Loucy (cell line): ENCODE data around the gene FZD1.

Experiments
- H2AFZ ChIP-seq: fragments of 200-600 bp; sonication (generic); 2 replicates; pipeline ENCODE4 v1.6.0; 2016; ENCODE audit warnings: antibody characterized with exemption, mild to moderate bottlenecking, low read length, moderate library complexity
- H3F3A ChIP-seq: fragments of 200-600 bp; 2 replicates; pipeline ENCODE4 v1.6.0; 2016; ENCODE audit warnings: antibody characterized with exemption, low read depth, mild to moderate bottlenecking
- H3K27me3 ChIP-seq: fragments of 200-600 bp; sonication (generic); 2 replicates; pipeline ENCODE4 v1.6.1; 2014; ENCODE audit warnings: low read length, mild to moderate bottlenecking; ENCODE audit not compliant: insufficient read depth, poor library complexity, severe bottlenecking
- H3K36me3 ChIP-seq: fragments of 200-600 bp; sonication (generic); 2 replicates; pipeline ENCODE4 v1.6.1; 2016; ENCODE audit warnings: low read length; ENCODE audit not compliant: insufficient read depth
- H3K4me1 ChIP-seq: fragments of 200-600 bp; sonication (generic); 2 replicates; pipeline ENCODE4 v1.5.1; 2014; ENCODE audit warnings: low read length, mild to moderate bottlenecking; ENCODE audit not compliant: insufficient read depth, poor library complexity, severe bottlenecking
- H3K4me2 ChIP-seq: fragments of 200-600 bp; sonication (generic); 2 replicates; pipeline ENCODE4 v1.6.0; 2014; ENCODE audit warnings: antibody characterized with exemption, low read length, low read depth, mild to moderate bottlenecking; ENCODE audit not compliant: poor library complexity, severe bottlenecking
- H3K4me3 ChIP-seq: fragments of 200-600 bp; sonication (generic); 2 replicates; pipeline ENCODE4 v1.5.1; 2014; ENCODE audit warnings: low read length, mild to moderate bottlenecking, mixed read lengths; ENCODE audit not compliant: poor library complexity, severe bottlenecking
- H3K79me2 ChIP-seq: fragments of 200-600 bp; sonication (generic); 2 replicates; pipeline ENCODE4 v1.6.1; 2014; ENCODE audit warnings: low read length; ENCODE audit not compliant: insufficient read depth
- H3K9ac ChIP-seq: fragments of 200-600 bp; sonication (generic); 2 replicates; pipeline ENCODE4 v1.6.0; 2014; ENCODE audit warnings: mild to moderate bottlenecking, low read depth, low read length, moderate library complexity; ENCODE audit not compliant: poor library complexity, severe bottlenecking
- H3K9me2 ChIP-seq: fragments of 200-600 bp; sonication (generic); replicated peaks from 2 replicates; pipeline ENCODE4 v1.6.1; 2016; ENCODE audit warnings: low read depth, low read length, mixed read lengths
- H3K9me3 ChIP-seq: fragments of 200-600 bp; sonication (generic); 2 replicates; pipeline ENCODE4 v1.6.1; 2014; ENCODE audit warnings: mild to moderate bottlenecking, antibody characterized with exemption, low read length, low read depth; ENCODE audit not compliant: insufficient read depth
- H4K20me1 ChIP-seq: fragments of 200-600 bp; sonication (generic); 2 replicates; pipeline ENCODE4 v1.6.0; 2014; ENCODE audit warnings: antibody characterized with exemption, low read length, mild to moderate bottlenecking; ENCODE audit not compliant: insufficient read depth, poor library complexity, severe bottlenecking
- CTCF ChIP-seq: fragments of 200-600 bp; sonication (generic); conservative IDR thresholded peaks from 2 replicates; pipeline ENCODE4 v1.5.1; 2014; ENCODE audit warnings: mild to moderate bottlenecking, antibody characterized with exemption, low read length
- EZH2phosphoT487 ChIP-seq: fragments of 200-600 bp; IDR thresholded peaks from 2 replicates; pipeline ENCODE4 v1.6.1; 2018; ENCODE audit warnings: antibody characterized with exemption, mild to moderate bottlenecking, moderate library complexity, borderline replicate concordance

Gene FZD1

GRCh38 chr7:91249506-91250233, 14.6 kb upstream of the FZD1 start:
- TF ChIP-seq CTCF = no peak
- no peak for TF ChIP-seq EZH2phosphoT487
- no peak overlapping the region for H3K4me2 ChIP-seq

GRCh38 chr7:91250706-91251105, 13.5 kb upstream of the FZD1 start:
- Histone ChIP-seq H3F3A (no peaks in the 10 kb centered on the region), H3K4me3 (no peak overlapping the region), H3K9me2 (no peaks in the 10 kb centered on the region), H2AFZ (no peak overlapping the region), H4K20me1 (no peaks in the 10 kb centered on the region), H3K27me3 (no peaks in the 10 kb centered on the region), H3K4me1 (no peaks in the 10 kb centered on the region), H3K79me2 (no peaks in the 10 kb centered on the region), H3K9me3 (no peaks in the 10 kb centered on the region), H3K9ac (no peak overlapping the region), H3K4me2 (no peak overlapping the region), H3K36me3 (no peaks in the 10 kb centered on the region)
- TF ChIP-seq EZH2phosphoT487 = no peak
- no peak for TF ChIP-seq CTCF

More at GRCh38 chr7:91249506-91250233, 14.6 kb upstream of the FZD1 start:
- Histone ChIP-seq H3K4me3 (no peak overlapping the region), H3K9me2 (no peaks in the 10 kb centered on the region), H3K27me3 (no peaks in the 10 kb centered on the region), H3K4me1 (no peaks in the 10 kb centered on the region), H3K9me3 (no peaks in the 10 kb centered on the region), H3F3A (no peaks in the 10 kb centered on the region), H3K36me3 (no peaks in the 10 kb centered on the region), H3K79me2 (no peaks in the 10 kb centered on the region), H3K9ac (no peak overlapping the region), H2AFZ (no peak overlapping the region), H4K20me1 (no peaks in the 10 kb centered on the region)

GRCh38 chr7:91251877-91252276, 12.4 kb upstream of the FZD1 start:
- TF ChIP-seq EZH2phosphoT487 (no peak), CTCF (no peak)
- H3K4me2 ChIP-seq = no peak overlapping the region
- H3K36me3 ChIP-seq = no peaks in the 10 kb centered on the region
- H3K9me3 ChIP-seq = no peaks in the 10 kb centered on the region
- H3K4me3 ChIP-seq = no peak overlapping the region
- no peaks in the 10 kb centered on the region for H3K27me3 ChIP-seq
- no peaks in the 10 kb centered on the region for H3F3A ChIP-seq
- H4K20me1 ChIP-seq = no peaks in the 10 kb centered on the region
- H3K4me1 ChIP-seq = no peaks in the 10 kb centered on the region
- no peaks in the 10 kb centered on the region for H3K9me2 ChIP-seq
- no peak overlapping the region for H3K9ac ChIP-seq
- no peaks in the 10 kb centered on the region for H3K79me2 ChIP-seq
- H2AFZ ChIP-seq = no peak overlapping the region
